GM10248 (cell line): ENCODE results near the gene CHST11.
"Not testable (repeated sequence)": the region's sequence is repeated elsewhere in the genome, so short reads cannot be mapped to it uniquely, and the experiment has no call there.

ENCODE experiments used
- CTCF ChIA-PET: fragments of 300-600 bp; sonication (Branson Sonifier 250); formaldehyde crosslinking; extraction: SDS; loops from one replicate; lab custom pipeline; 2021; ENCODE audit warnings: antibody characterized with exemption; lab: Yijun Ruan, JAX
- POLR2A ChIA-PET: fragments of 350-650 bp; sonication (Branson Sonifier 250); formaldehyde crosslinking; extraction: SDS; loops from one replicate; lab custom pipeline; 2020; ENCODE audit warnings: antibody characterized with exemption; lab: Yijun Ruan, JAX
- DNase-seq: peaks from one replicate; pipeline ENCODE4 v3.0.0; 2012; ENCODE audit errors: extremely low spot score
- TF ChIP-seq, protein P1 (sequence below): IDR thresholded peaks from 2 replicates; pipeline ENCODE4 v1.5.1; 2012; ENCODE audit warnings: mild to moderate bottlenecking, low read depth; ENCODE audit errors: extremely low read depth, missing control alignments, control extremely low read depth

Gene CHST11

DNA sequence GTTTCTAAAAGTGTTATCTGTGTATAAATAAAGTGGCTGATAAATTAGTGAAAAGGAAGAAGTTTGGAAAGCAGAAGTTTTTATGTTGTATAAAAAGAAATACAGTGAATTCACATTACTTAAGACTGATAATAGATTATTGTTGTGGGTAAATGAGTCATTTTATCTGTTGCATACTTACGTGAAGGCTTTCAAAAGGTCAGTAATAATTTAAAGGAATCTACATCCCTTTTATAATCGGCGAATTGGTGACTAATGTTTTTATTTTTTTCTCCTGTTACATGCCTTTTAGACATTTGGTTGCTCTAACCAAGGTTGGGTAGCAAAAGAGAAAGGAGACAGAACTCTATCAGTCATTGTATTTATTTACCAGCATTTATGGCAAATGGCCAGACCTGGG is 345.5 kb downstream of the CHST11 start:
- CTCF ChIA-PET, result interaction anchor here (1.3 to 2.9 kb wide), 2 partner anchors 11 to 420 kb away, joined by 4 to 23 read pairs; no protein-coding TSS in a partner anchor
- DNase-seq, result no peak
- POLR2A ChIA-PET, result no interaction called here
- TF ChIP-seq, protein P1, sequence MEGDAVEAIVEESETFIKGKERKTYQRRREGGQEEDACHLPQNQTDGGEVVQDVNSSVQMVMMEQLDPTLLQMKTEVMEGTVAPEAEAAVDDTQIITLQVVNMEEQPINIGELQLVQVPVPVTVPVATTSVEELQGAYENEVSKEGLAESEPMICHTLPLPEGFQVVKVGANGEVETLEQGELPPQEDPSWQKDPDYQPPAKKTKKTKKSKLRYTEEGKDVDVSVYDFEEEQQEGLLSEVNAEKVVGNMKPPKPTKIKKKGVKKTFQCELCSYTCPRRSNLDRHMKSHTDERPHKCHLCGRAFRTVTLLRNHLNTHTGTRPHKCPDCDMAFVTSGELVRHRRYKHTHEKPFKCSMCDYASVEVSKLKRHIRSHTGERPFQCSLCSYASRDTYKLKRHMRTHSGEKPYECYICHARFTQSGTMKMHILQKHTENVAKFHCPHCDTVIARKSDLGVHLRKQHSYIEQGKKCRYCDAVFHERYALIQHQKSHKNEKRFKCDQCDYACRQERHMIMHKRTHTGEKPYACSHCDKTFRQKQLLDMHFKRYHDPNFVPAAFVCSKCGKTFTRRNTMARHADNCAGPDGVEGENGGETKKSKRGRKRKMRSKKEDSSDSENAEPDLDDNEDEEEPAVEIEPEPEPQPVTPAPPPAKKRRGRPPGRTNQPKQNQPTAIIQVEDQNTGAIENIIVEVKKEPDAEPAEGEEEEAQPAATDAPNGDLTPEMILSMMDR, result no peak

DNA sequence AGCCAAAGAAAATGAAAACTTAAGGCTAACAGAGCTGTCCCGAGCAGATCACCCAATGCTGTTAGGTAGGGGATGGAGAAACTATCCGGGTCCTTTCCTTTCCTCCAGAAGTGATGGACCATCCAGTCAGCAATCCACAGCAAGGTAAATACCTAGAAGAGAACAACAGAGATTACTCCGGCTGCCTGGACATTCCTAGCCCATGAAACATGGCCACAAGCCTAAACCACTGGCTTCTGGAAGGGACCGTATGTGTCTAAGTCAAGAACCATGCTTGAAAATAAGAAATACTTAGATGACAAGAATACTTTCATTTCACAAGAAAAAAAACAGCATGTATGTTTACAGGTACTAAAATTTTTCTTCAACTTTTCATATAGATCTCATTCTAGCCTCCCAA is 348.4 kb downstream of the CHST11 start:
- no peak for DNase-seq
- POLR2A ChIA-PET, result no interaction called here
- TF ChIP-seq, protein P1, result no peak
- CTCF ChIA-PET, result interaction anchor here (0.9 to 2.5 kb wide), 4 partner anchors 12 to 36 kb away, joined by 3 to 17 read pairs (median 4); no protein-coding TSS in a partner anchor

DNA sequence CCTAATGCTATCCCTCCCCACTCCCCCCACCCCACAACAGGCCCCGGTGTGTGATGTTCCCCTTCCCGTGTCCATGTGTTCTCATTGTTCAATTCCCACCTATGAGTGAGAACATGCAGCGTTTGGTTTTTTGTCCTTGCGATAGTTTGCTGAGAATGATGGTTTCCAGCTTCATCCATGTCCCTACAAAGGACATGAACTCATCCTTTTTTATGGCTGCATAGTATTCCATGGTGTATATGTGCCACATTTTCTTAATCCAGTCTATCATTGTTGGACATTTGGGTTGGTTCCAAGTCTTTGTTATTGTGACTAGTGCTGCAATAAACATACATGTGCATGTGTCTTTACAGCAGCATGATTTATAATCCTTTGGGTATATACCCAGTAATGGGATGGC is 349.4 kb downstream of the CHST11 start:
- POLR2A ChIA-PET, DNase-seq, CTCF ChIA-PET: not testable (repeated sequence)

DNA sequence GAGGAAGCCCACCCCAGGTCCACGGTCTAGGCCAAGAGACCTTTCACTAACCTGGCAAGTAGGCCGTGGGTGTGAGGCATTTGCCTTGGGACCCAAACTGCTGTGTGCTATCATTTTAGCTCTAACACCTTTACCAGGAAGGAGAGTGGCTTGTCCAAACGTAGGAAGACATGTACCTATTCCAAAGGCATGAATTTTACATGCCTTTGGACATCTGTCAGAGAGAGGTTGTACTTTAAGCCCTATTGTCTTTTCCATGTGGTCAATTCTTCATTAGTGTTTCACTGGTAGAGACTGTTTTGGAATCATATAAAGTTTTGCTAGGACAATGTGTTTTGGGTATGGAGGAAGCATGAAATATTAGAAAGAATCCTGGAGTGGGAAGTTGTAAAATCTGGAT is 352.5 kb downstream of the CHST11 start:
- POLR2A ChIA-PET, result no interaction called here
- TF ChIP-seq, protein P1, result no peak
- CTCF ChIA-PET, result interaction anchor here (1.9 kb wide), 1 partner anchor 19 kb away, joined by 5 read pairs; no protein-coding TSS in a partner anchor
- DNase-seq, result no peak

DNA sequence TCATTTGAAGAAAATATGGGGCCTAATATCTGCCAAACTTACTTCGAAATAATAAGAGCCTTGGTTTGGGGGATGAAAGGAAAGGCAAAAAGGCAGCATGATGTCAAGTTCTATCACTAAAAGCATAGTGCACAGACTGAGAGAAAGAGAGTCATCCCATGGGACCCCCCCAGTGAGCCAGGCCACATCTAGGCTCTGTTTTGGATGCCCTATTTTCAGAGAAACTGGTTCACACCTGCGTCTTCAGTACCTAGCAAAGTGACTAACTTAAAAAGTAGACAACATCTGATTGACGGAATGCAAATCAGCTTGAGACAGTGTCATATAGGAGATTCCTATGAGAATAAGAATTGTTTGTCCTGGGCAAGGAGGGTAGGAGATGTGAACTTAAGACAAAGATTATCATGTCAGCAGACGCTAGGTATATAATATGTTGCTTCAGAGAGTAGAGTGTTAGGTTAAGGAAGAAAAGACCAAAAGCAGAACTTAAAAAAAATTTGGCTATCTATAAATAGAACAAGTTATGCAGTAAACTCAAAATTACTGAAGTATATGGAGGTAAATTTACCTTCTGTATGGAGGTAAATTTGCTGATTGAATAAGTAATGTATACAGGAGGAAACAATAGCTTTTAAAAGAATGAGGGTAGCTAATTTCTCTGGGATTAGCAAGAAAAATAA is 353.1 kb downstream of the CHST11 start:
- DNase-seq, result no peak
- TF ChIP-seq, protein P1, result no peak
- CTCF ChIA-PET, result interaction anchor here (1.5 kb wide), 1 partner anchor 19 kb away, joined by 5 read pairs; no protein-coding TSS in a partner anchor
- POLR2A ChIA-PET, result no interaction called here
